Skeletal muscle satellite cell (primary cell): ENCODE results near the gene ALDH3A2.

Experiments
- H3K27me3 ChIP-seq: 2 replicates; pipeline ENCODE4 v1.7.0; 2013; ENCODE audit warnings: low read length; ENCODE audit not compliant: control insufficient read depth, insufficient read depth
- H3K36me3 ChIP-seq: 2 replicates; pipeline ENCODE4 v1.7.0; 2013; ENCODE audit warnings: mild to moderate bottlenecking, control low read depth, low read length; ENCODE audit not compliant: insufficient read depth
- H3K4me1 ChIP-seq: 2 replicates; pipeline ENCODE4 v1.7.0; 2013; ENCODE audit warnings: low read length; ENCODE audit not compliant: control insufficient read depth, insufficient read depth
- H3K4me2 ChIP-seq: 2 replicates; pipeline ENCODE4 v1.7.0; 2013; ENCODE audit warnings: mild to moderate bottlenecking, low read length
- H3K4me3 ChIP-seq: 2 replicates; pipeline ENCODE4 v1.7.0; 2013; ENCODE audit warnings: low read length
- H3K9ac ChIP-seq: 2 replicates; pipeline ENCODE4 v1.7.0; 2013; ENCODE audit warnings: mild to moderate bottlenecking, low read depth, low read length, moderate library complexity
- H3K9me3 ChIP-seq: replicated peaks from 2 replicates; pipeline ENCODE4 v1.7.0; 2013; ENCODE audit warnings: mild to moderate bottlenecking, control low read depth, low read length

The ALDH3A2 gene

GRCh38 chr17:19702217-19702641 lies 53.7 kb downstream of the ALDH3A2 start:
- no peak overlapping the region for H3K9ac ChIP-seq

GRCh38 chr17:19703106-19703827 lies 54.7 kb downstream of the ALDH3A2 start:
- H3K9me3 ChIP-seq, result no peaks in the 10 kb centered on the region
- no peak overlapping the region for H3K4me3 ChIP-seq
- peaks cover 11% of the 10 kb centered on the region for H3K4me1 ChIP-seq
- H3K27me3 ChIP-seq, result no peaks in the 10 kb centered on the region
- H3K4me2 ChIP-seq, result no peak overlapping the region
- no peak overlapping the region for H3K9ac ChIP-seq
- H3K36me3 ChIP-seq, result no peaks in the 10 kb centered on the region

More at GRCh38 chr17:19702217-19702641, 53.7 kb downstream of the ALDH3A2 start:
- Histone ChIP-seq H3K27me3 (no peaks in the 10 kb centered on the region), H3K4me3 (no peak overlapping the region), H3K4me2 (no peak overlapping the region), H3K36me3 (no peaks in the 10 kb centered on the region), H3K4me1 (peaks cover 11% of the 10 kb centered on the region), H3K9me3 (no peaks in the 10 kb centered on the region)

GRCh38 chr17:19703828-19704613 lies 55.5 kb downstream of the ALDH3A2 start:
- H3K4me1 ChIP-seq, result peaks cover 11% of the 10 kb centered on the region
- no peaks in the 10 kb centered on the region for H3K9me3 ChIP-seq
- H3K4me3 ChIP-seq, result no peak overlapping the region
- H3K4me2 ChIP-seq, result no peak overlapping the region
- no peaks in the 10 kb centered on the region for H3K27me3 ChIP-seq
- H3K9ac ChIP-seq, result no peak overlapping the region
- H3K36me3 ChIP-seq, result no peaks in the 10 kb centered on the region

- peaks cover 11% of the 10 kb centered on the region for H3K4me1 ChIP-seq
- no peak overlapping the region for H3K9ac ChIP-seq
- H3K9me3 ChIP-seq, result no peaks in the 10 kb centered on the region
- H3K36me3 ChIP-seq, result no peaks in the 10 kb centered on the region
- H3K4me2 ChIP-seq, result no peak overlapping the region
- no peaks in the 10 kb centered on the region for H3K27me3 ChIP-seq
- no peak overlapping the region for H3K4me3 ChIP-seq
These were observed 56.6 kb downstream of the ALDH3A2 start for GRCh38 chr17:19705201-19705600.

GRCh38 chr17:19705771-19706770 lies 57.5 kb downstream of the ALDH3A2 start:
- H3K4me2 ChIP-seq, result no peak overlapping the region
- no peaks in the 10 kb centered on the region for H3K36me3 ChIP-seq
- H3K4me1 ChIP-seq, result peaks cover 11% of the 10 kb centered on the region
- no peak overlapping the region for H3K4me3 ChIP-seq
- no peaks in the 10 kb centered on the region for H3K27me3 ChIP-seq
- H3K9me3 ChIP-seq, result no peaks in the 10 kb centered on the region
- H3K9ac ChIP-seq, result no peak overlapping the region

GRCh38 chr17:19706791-19707727 lies 58.5 kb downstream of the ALDH3A2 start:
- Histone ChIP-seq H3K4me3 (no peak overlapping the region), H3K4me1 (peaks cover 11% of the 10 kb centered on the region), H3K4me2 (no peak overlapping the region), H3K36me3 (no peaks in the 10 kb centered on the region), H3K9me3 (no peaks in the 10 kb centered on the region), H3K27me3 (no peaks in the 10 kb centered on the region), H3K9ac (no peak overlapping the region)

GRCh38 chr17:19707728-19708221 lies 59.2 kb downstream of the ALDH3A2 start:
- no peak overlapping the region for H3K4me3 ChIP-seq
- no peak overlapping the region for H3K4me2 ChIP-seq
- no peak overlapping the region for H3K9ac ChIP-seq
- H3K4me1 ChIP-seq, result peaks cover 11% of the 10 kb centered on the region
- H3K36me3 ChIP-seq, result no peaks in the 10 kb centered on the region
- no peaks in the 10 kb centered on the region for H3K9me3 ChIP-seq
- H3K27me3 ChIP-seq, result no peaks in the 10 kb centered on the region

GRCh38 chr17:19708431-19709175 lies 60.1 kb downstream of the ALDH3A2 start:
- H3K4me3 ChIP-seq, result no peak overlapping the region
- H3K36me3 ChIP-seq, result no peaks in the 10 kb centered on the region
- H3K27me3 ChIP-seq, result no peaks in the 10 kb centered on the region
- no peak overlapping the region for H3K9ac ChIP-seq
- peaks cover 5% of the 10 kb centered on the region for H3K4me1 ChIP-seq
- H3K4me2 ChIP-seq, result no peak overlapping the region
- H3K9me3 ChIP-seq, result no peaks in the 10 kb centered on the region

GRCh38 chr17:19709841-19710240 lies 61.3 kb downstream of the ALDH3A2 start:
- H3K4me3 ChIP-seq, result no peak overlapping the region
- no peaks in the 10 kb centered on the region for H3K27me3 ChIP-seq
- H3K4me2 ChIP-seq, result no peak overlapping the region
- no peaks in the 10 kb centered on the region for H3K36me3 ChIP-seq
- no peaks in the 10 kb centered on the region for H3K4me1 ChIP-seq
- no peak overlapping the region for H3K9ac ChIP-seq
- no peaks in the 10 kb centered on the region for H3K9me3 ChIP-seq
